HG03045 (cell line): Measurements from ENCODE around the gene OR10R2.
"Not testable (repeated sequence)": the region's sequence is repeated elsewhere in the genome, so short reads cannot be mapped to it uniquely, and the experiment has no call there.

Experiments
- ATAC-seq: cut with Tn5 transposase; IDR thresholded peaks from one replicate; pipeline ENCODE4 v1.9.1; 2021; ENCODE audit warnings: mild to moderate bottlenecking, moderate library complexity; ENCODE audit not compliant: unreplicated experiment

Gene OR10R2, protein sequence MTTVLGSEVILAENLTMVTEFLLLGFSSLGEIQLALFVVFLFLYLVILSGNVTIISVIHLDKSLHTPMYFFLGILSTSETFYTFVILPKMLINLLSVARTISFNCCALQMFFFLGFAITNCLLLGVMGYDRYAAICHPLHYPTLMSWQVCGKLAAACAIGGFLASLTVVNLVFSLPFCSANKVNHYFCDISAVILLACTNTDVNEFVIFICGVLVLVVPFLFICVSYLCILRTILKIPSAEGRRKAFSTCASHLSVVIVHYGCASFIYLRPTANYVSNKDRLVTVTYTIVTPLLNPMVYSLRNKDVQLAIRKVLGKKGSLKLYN

DNA sequence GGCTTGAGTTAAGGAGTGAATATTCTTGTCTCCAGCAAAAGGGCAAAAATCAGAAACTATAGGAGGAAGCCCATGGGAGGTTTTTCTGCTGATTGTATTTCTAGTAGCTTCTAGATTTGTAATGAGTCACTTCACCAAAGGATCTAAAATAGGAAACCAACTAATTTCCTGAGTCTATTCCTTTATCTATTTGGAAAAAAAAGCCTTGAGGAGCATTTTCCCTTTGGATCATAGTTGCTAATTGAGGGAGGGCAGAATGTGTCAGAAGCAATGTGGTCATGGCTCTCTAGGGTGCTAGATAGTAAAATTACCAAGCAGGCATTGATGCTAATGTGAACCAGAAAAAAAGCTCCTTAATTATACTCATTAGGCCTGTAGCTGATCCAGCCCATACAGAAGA lies at the start of gene OR10R2:
OR10R2 (plus strand) TSS at position 301 of the 400 bp plus-strand sequence. CDS start 106 bp downstream, outside the sequence.
- ATAC-seq: no peak

- no peak for ATAC-seq
Measured at GRCh38 chr1:158425027-158425426, 47.0 kb upstream of the OR10R2 start.

DNA sequence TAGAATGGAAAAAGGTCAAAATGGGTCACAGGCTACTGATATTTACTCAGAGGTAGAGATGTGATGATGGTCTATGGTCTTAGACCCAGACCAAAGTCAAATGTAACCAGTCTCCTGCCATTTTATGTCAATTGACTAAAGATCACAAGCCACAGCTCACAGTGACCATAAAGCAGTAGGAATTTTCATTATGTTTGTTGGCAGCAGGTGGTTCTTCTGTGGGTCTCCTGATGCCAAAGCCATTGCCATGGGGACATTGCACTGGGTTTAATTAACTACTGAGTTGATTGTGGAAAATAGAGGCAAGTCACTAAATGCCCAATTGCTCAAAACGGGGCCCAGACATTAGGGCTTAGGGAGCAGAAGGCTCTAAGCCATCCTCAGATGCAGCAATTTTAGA lies 45.9 kb upstream of the OR10R2 start, which contains the start of gene OR10K2:
OR10K2 (minus strand) TSS at position 101 of the 400 bp plus-strand sequence. CDS start 5,371 bp downstream, outside the sequence.
- no peak for ATAC-seq

GRCh38 chr1:158430163-158430562 lies 41.9 kb upstream of the OR10R2 start:
- not testable (repeated sequence) for ATAC-seq

DNA sequence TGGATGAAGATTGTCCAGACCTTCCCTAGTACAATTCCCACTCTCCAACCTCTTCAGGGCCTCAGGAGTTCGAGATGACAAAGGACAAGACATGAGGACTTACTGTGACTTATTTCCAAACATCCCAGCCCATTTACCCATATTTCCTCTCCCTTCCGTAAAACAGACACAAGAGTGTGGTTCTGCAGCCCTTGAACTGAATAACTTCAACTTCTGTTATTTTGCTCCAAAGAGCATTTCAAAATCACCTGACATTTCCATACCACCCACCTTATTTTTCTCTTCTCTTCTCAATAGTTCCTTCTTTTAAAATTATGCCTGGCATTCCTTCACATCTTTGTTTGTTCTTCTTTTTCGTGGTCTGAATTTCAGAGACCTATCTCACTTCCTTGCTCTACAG lies 37.3 kb upstream of the OR10R2 start:
- no peak for ATAC-seq

GRCh38 chr1:158445376-158445775 lies 26.6 kb upstream of the OR10R2 start:
- no peak for ATAC-seq

- ATAC-seq: no peak
Measured at GRCh38 chr1:158454537-158454936, 17.5 kb upstream of the OR10R2 start.

- no peak for ATAC-seq
Measured at GRCh38 chr1:158457246-158457645, 14.8 kb upstream of the OR10R2 start.

GRCh38 chr1:158458263-158458662 lies 13.8 kb upstream of the OR10R2 start:
- no peak for ATAC-seq

DNA sequence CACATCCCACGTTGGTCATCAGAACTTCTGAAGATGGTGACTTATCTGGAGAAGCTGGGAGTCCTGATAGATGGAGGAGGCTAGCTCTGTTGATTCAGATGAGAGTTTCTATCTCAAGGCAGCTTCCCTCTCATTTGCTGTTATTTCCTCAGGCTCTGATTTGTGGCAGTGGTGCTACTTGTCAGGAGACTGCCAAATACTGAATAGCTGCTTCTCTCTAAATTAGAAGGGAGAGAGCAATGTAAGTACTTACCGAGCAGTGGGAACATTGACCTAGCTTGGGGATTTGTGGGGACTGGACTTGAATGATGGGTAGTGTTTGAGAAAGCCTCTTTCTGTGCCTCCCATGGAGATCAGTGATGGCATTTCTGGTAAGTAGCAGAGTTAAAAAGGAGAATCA lies 10.5 kb upstream of the OR10R2 start, which contains the start of gene OR10K1:
OR10K1 (plus strand) TSS at position 301 of the 400 bp plus-strand sequence. CDS start 3,728 bp downstream, outside the sequence.
- no peak for ATAC-seq

GRCh38 chr1:158485455-158485854 lies 13.4 kb downstream of the OR10R2 start:
- ATAC-seq: no peak

GRCh38 chr1:158491316-158491715 lies 19.3 kb downstream of the OR10R2 start:
- ATAC-seq: no peak

DNA sequence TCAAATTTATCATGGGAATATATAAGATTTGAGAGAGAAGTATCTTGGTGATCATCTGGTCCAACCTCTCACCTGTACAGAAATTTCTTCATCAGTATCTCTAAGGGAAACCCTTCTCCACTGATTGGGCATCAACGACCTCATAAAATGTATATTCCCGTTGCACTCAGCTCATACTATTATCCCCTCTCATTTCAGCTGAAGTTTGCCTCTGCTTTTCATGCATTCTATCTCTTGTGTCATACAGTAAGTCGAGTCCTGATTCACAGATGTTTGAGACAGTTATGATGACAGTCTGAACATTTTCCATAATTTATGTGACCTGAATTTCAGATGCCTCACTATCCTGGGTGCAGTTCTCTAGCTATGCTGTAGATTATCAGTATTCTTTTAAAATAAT lies 21.0 kb downstream of the OR10R2 start:
- ATAC-seq: no peak

GRCh38 chr1:158494796-158495195 lies 22.8 kb downstream of the OR10R2 start:
- no peak for ATAC-seq

GRCh38 chr1:158496374-158496773 lies 24.4 kb downstream of the OR10R2 start:
- no peak for ATAC-seq

GRCh38 chr1:158506369-158506987 lies 34.5 kb downstream of the OR10R2 start:
- no peak for ATAC-seq

DNA sequence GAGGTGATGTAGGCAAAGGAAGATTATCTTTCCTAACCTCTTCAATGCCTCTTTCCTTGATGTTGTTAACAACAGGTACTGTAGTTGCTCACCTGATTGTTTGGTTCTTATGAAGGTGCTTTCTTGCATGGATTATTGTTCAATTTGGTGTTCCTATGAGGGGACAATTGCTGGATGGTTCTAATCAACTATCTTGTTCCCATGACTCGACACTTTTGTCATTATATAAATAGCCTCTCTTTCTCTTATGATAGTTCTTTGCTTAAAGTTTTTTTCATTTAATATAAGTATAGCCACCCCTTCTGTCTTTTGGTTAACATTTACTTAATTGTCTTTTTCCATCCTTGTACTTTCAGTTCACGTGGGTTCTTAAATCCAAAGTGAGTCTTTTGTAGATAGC lies 35.5 kb downstream of the OR10R2 start:
- ATAC-seq: no peak

DNA sequence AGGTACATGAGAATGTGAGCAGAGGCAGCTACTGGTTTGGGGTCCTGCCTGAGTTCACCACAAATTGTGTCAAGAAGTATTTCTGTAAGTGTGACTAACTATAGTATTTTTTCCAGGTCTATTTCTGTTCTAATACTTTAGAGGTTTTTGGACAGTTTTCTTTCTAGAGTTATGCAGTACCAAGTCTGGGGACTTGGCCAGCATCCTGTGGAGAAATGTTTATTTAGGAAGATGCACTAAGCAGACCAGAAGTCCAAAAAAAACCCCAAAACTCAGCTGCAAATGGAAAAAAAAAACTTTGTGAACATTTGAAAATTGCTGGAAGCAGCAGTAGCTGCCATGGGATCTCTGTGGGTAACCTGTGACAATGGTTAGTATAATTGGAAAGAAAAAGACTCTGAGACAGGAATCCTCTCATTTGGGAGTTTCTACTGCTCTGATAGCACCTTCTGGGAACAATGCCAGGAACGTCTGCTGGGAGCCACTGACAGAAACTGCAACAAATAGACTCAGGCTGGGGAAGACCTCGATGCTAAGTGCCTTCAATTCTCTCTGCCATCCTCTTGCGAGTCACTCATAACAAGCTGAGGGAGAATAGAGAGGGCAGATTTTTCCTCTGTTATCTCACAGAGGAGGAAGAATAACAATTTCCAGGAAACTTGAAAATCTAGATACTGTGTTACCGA lies 37.6 kb downstream of the OR10R2 start:
- ATAC-seq: no peak

GRCh38 chr1:158516966-158517365 lies 44.9 kb downstream of the OR10R2 start:
- no peak for ATAC-seq

DNA sequence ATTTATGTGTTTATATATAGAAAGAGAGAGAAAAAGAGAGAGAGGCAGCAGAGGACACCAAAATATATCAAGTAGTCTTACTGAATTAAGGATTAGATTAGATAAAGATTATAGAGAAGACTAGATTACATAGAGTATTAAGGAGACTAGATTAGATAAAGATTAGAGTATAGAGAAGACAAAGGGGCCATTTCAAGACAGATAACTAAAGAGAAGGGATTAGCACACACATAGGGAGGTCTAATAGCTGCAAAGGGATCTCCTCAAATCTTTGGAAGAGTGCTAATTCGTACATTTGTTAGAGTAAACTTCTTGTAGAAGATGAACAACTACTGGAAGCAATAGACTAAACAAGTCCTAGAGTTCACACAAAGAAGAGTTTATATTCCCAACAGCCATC lies 48.0 kb downstream of the OR10R2 start:
- no peak for ATAC-seq

- ATAC-seq: no peak
Measured at GRCh38 chr1:158520955-158521665, 49.1 kb downstream of the OR10R2 start.
